GM12875 (cell line): ENCODE results near the gene GPRIN3.

ENCODE experiments used
- H3K4me3 ChIP-seq: one replicate; pipeline ENCODE4 v1.5.1; 2011; ENCODE audit warnings: low read depth, low read length, control low read depth
- TF ChIP-seq, protein P1 (sequence below): IDR thresholded peaks from 2 replicates; pipeline ENCODE4 v1.5.1; 2011; ENCODE audit warnings: low read depth, mild to moderate bottlenecking, control low read depth, inconsistent platforms, low read length, moderate library complexity, borderline replicate concordance; ENCODE audit not compliant: insufficient read depth

Gene GPRIN3

DNA sequence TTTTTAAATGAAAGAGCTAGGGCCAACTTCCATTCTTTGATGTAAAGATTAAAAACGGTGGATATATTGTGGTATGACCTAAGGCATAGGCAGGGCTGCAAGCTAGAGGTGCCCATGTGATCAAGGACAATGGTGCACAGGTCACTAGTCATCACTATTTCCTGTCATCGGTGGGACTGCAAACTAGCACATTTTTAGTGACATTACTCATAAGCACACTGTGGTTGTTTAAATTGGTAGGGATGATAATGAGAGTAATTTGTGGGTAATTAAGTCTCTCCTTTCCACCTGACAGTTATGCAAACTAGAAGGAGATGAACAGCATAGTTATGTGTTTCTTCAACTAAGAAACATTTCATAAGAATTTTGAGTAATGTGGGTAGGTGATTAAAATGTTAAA lies 85.4 kb downstream of the GPRIN3 start:
- no peak overlapping the region for H3K4me3 ChIP-seq
- TF ChIP-seq, protein P1, sequence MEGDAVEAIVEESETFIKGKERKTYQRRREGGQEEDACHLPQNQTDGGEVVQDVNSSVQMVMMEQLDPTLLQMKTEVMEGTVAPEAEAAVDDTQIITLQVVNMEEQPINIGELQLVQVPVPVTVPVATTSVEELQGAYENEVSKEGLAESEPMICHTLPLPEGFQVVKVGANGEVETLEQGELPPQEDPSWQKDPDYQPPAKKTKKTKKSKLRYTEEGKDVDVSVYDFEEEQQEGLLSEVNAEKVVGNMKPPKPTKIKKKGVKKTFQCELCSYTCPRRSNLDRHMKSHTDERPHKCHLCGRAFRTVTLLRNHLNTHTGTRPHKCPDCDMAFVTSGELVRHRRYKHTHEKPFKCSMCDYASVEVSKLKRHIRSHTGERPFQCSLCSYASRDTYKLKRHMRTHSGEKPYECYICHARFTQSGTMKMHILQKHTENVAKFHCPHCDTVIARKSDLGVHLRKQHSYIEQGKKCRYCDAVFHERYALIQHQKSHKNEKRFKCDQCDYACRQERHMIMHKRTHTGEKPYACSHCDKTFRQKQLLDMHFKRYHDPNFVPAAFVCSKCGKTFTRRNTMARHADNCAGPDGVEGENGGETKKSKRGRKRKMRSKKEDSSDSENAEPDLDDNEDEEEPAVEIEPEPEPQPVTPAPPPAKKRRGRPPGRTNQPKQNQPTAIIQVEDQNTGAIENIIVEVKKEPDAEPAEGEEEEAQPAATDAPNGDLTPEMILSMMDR, result no peak

DNA sequence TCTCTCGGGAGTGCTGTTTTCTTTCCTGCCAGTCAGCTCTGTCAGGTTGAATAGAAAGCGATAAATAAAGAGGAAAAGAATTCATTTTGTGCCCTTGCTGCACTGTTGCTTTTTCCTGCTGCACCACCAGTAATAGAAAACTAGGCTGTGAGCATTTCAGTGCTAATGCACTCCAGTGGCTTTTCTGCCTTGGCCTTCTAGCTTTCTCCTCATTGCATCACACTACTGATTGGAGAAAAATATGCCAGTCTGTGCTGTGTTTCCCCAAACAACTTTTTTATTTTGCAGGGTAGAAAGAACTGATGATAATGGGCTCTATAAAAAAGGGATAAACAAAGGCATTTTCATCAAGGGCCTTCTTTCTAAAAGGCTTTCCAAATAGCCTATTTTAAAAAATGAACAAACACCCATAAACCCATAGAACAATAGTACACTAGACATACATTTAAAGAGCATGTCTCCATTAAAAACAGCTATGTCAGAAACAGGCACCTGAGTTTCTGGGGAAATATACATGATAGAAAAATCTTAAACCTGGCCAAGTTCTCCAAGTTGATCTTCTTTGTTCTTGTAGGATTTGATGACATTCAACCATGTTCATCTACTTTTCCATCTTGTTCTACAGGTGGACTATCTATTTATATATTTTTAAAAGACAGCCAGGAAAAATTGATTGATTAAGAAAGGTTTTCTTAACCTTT lies 86.3 kb downstream of the GPRIN3 start:
- TF ChIP-seq, protein P1, result no peak
- H3K4me3 ChIP-seq, result no peak overlapping the region

DNA sequence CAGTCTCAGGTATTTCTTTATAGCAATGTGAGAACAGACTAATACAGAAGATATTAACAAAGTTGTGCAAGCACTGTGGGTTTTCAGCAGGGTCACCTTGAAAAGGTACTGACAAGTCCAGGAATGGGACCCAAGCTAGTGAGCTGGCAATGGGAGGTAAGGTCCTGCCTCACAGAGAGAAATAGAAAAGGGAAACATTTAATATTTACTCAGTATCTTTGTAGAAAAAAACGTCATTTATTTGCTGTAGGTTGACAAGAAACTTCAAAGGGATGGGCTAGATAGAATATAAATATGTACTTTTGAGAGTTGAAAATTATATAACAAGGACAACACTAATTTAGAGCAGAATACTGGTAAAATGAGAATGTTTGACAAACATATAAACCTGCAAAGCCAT lies 89.0 kb downstream of the GPRIN3 start:
- TF ChIP-seq, protein P1, result no peak
- H3K4me3 ChIP-seq, result no peak overlapping the region

DNA sequence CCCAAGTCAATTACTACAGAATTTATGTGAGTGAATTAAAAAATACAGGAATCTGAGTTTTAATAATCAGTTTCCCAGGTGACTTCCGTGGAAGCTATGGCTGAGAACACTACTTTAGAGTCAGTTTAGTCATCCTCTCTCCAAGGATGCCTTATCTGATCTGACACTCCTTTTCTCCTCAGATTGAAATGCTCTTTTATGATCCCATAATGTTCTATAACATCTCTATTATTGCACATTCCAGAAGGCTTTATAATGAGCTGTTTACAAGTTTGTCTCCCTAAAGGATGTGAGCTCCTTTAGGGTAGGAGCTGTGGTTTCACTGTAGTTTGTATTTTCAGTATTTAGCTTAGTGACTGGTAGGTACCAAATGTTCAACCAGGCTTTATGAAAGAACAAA lies 90.0 kb downstream of the GPRIN3 start:
- TF ChIP-seq, protein P1, result no peak
- H3K4me3 ChIP-seq, result no peak overlapping the region

DNA sequence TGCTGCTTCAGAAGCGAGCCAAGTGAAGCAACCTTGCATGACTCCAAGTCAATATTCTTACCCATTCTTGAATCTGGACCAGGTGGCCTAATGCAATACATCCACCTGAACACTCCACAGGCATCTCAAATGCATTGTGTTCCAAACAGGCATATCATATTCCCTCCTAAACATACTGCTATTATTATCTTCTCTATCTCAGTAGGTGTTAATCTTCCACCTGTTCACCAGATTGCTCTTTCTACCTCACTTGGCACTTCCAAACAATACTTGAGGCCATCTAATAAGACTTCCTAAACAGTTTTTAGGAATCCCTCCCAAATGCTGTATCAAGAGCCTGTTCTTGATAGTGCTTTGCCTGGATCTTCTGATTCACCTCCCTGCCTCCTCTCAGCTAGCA lies 90.7 kb downstream of the GPRIN3 start:
- H3K4me3 ChIP-seq, result no peak overlapping the region
- TF ChIP-seq, protein P1, result no peak

DNA sequence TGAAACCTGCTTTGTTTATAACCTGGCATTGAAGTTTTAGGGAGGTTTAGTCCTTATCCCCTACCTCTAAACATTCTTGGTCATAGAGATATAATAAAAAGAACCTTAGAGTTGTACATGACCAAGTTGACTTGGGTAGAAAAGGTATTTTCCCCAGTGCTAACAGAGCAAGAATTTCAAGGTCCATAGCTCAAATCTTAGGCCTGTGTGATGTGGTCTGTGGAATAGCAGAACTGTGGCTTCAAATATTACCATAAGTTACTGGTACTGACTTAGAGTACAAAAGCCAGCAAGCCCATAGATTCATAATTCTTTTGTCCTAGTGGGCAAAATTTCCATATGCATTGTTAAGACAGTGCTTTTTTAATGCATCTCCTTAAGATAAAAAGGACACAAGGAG lies 91.2 kb downstream of the GPRIN3 start:
- TF ChIP-seq, protein P1, result no peak
- no peak overlapping the region for H3K4me3 ChIP-seq

DNA sequence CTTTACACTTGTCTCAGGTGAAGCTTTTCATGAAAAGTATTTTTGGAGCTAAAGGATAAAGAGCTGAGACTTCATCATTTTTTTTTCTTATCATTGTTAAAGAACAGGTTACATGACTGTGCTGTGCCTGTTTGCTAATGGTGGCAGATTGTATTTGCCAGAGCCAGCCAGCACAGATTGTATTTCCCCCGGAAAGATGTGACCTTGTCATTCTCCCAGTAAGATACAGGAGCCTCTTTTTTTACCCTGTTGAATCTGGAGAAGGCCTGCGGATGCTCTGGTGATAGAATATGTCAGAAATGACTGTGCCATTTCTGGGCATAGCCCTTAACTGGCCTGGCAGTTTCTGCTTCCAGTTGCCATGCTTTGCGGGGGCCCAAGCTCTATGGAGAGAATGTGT lies 91.9 kb downstream of the GPRIN3 start:
- TF ChIP-seq, protein P1, result no peak
- H3K4me3 ChIP-seq, result no peak overlapping the region
